Activated CD4-positive, alpha-beta memory T cell treated with anti-CD3 and anti-CD28 coated beads for 36 hours (primary cell): ENCODE measurements around the gene MYL6B. TPM values are rescaled to one million over a fixed set of nuclear protein-coding genes. Genes with fewer than 3 reads are reported as not detected.

Source experiments
- CTCF ChIA-PET: fragments of 350-600 bp; sonication (Branson Sonifier 250); formaldehyde crosslinking; loops from one replicate; lab custom pipeline; 2021; ENCODE audit warnings: antibody characterized with exemption, inconsistent platforms; lab: Charles Lee
- POLR2A ChIA-PET: fragments of 350-600 bp; sonication (Branson Sonifier 250); formaldehyde crosslinking; loops from one replicate; lab custom pipeline; 2021; ENCODE audit warnings: antibody characterized with exemption; lab: Charles Lee
- DNase-seq: peaks from one replicate; pipeline ENCODE4 v3.0.0-alpha.2; 2020
- H3K27ac Mint-ChIP-seq: one replicate; pipeline ENCODE4 v1.8.0; 2021; ENCODE audit warnings: mixed read lengths
- H3K27me3 Mint-ChIP-seq: one replicate; pipeline ENCODE4 v1.8.0; 2021; ENCODE audit warnings: mixed read lengths
- H3K36me3 Mint-ChIP-seq: one replicate; pipeline ENCODE4 v1.8.0; 2021; ENCODE audit warnings: mixed read lengths
- H3K4me1 Mint-ChIP-seq: one replicate; pipeline ENCODE4 v1.8.0; 2021; ENCODE audit warnings: low read depth, mixed read lengths
- H3K4me3 Mint-ChIP-seq: one replicate; pipeline ENCODE4 v1.8.0; 2021; ENCODE audit warnings: mild to moderate bottlenecking, mixed read lengths
- H3K9me3 Mint-ChIP-seq: one replicate; pipeline ENCODE4 v1.8.0; 2021; ENCODE audit warnings: mixed read lengths
- intact Hi-C: fragments of 100-400 bp; cut with micrococcal nuclease; formaldehyde crosslinking; loops from one replicate; pipeline ENCODE4 v1.15.1; 2023
- total RNA-seq, 2 experiments: library from RNA; stranded (reverse); gene quantifications; one replicate each; pipeline ENCODE4 v1.2.3, GENCODE V29; 2021

Gene MYL6B
- total RNA-seq = 10 to 100 TPM; 63.8 to 70.8 TPM

DNA sequence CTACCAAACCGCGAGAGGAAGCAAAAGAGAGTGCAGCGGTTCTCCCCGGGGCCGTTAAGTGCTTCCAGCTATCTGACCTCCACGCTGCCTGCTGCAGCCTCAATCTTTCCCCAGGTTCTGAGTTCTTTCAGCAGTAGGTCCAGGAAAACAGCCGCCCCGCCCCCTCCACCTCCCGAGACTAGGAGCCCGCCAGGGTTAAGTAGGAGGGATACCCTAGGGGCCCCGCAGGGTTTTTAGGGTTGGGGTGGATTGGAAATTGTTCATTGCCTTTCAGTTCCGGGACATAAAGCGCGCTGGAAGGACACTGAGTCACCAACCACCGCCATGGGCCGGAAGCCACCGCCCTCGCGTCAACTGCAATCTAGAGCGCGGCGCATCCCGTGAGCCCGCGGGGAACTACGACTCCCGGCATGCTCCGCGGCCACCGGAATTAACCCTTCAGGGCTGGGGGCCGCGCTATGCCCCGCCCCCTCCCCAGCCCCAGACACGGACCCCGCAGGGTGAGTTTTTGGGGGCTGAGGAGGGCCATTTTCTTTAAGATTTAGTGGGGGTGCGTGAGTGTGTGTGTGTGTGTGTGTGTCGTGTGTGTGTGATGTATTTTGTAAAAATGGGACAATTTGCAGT lies at the start of gene MYL6B:
Gene MYL6B (plus strand): TSS at position 456 of the 624 bp plus-strand sequence. CDS start 1,332 bp downstream, outside the sequence.
- intact Hi-C loops = loop anchor here (1.0 to 2.0 kb wide), 7 partner anchors 8 to 221 kb away; partner anchors contain the start of genes DGKA, PA2G4, SMARCC2 and ZC3H10
- Mint-ChIP-seq H3K27me3 (no peaks in the 10 kb centered on the region), H3K27ac (peak within 1 kb of the TSS; percentile 96), H3K36me3 (peaks cover 8% of the 10 kb centered on the region), H3K4me1 (peaks cover 32% of the 10 kb centered on the region), H3K4me3 (peak within 1 kb of the TSS; percentile 78), H3K9me3 (no peaks in the 10 kb centered on the region)
- POLR2A ChIA-PET = interaction anchor here (0.8 to 1.5 kb wide), 7 partner anchors 9 to 70 kb away, joined by 3 to 15 read pairs (median 6); partner anchors contain the start of genes ESYT1 and ZC3H10
- DNase-seq = peak; percentile 97
- CTCF ChIA-PET = interaction anchor here (0.7 to 4.6 kb wide), 15 partner anchors 9 to 477 kb away, joined by 3 to 54 read pairs (median 3); partner anchors contain the start of genes ESYT1, ORMDL2, PA2G4 and RNF41

DNA sequence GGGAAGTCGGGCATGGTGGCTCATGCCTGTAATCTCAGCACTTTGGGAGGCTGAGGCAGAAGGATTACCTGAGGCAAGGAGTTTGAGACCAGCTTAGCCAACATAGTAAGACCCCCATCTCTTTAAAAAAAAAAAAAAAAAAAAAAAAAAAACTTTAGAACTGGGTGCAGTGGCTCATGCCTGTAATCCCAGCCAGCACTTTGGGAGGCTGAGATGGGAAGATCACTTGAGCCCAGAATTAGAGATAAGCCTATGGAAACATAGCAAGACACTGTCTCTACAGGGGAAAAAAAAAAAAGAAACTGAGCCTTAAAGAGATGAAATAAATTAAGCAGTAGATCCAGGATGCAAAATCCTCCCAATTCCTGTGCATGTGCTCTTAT lies 49.7 kb upstream of the MYL6B start:
- H3K27ac Mint-ChIP-seq = peak overlapping the region; percentile 97
- ChIA-PET CTCF (interaction anchor here (0.7 to 4.9 kb wide), 8 partner anchors 15 to 106 kb away, joined by 3 to 60 read pairs (median 14); partner anchors contain the start of genes ERBB3, ESYT1, RPL41 and SMARCC2), POLR2A (interaction anchor here (1.1 to 6.1 kb wide), 8 partner anchors 10 to 129 kb away, joined by 3 to 101 read pairs (median 10); partner anchors contain the start of genes ERBB3, RAB5B, RPL41 and ZC3H10)
- no peaks in the 10 kb centered on the region for H3K9me3 Mint-ChIP-seq
- peaks cover 34% of the 10 kb centered on the region for H3K4me1 Mint-ChIP-seq
- DNase-seq = no peak
- H3K27me3 Mint-ChIP-seq = no peaks in the 10 kb centered on the region
- H3K36me3 Mint-ChIP-seq = peaks cover 32% of the 10 kb centered on the region
- intact Hi-C loops = loop anchor here (5.0 to 10.0 kb wide), 3 partner anchors 105 to 1118 kb away; partner anchors contain the start of genes ORMDL2, SARNP, SUOX and TESPA1
- H3K4me3 Mint-ChIP-seq = peak overlapping the region; percentile 100

GRCh38 chr12:56103066-56103711 lies 49.2 kb upstream of the MYL6B start:
- Mint-ChIP-seq H3K36me3 (peaks cover 37% of the 10 kb centered on the region), H3K9me3 (no peaks in the 10 kb centered on the region), H3K27me3 (no peaks in the 10 kb centered on the region), H3K4me1 (peaks cover 34% of the 10 kb centered on the region), H3K27ac (peak overlapping the region; percentile 97), H3K4me3 (peak overlapping the region; percentile 100)
- CTCF ChIA-PET = interaction anchor here (0.7 to 4.9 kb wide), 12 partner anchors 14 to 531 kb away, joined by 3 to 60 read pairs (median 6); partner anchors contain the start of genes DGKA, ERBB3, ESYT1 and RNF41
- intact Hi-C loops = loop anchor here (5.0 to 10.0 kb wide), 3 partner anchors 106 to 1118 kb away; partner anchors contain the start of genes ORMDL2, SARNP, SUOX and TESPA1
- POLR2A ChIA-PET = interaction anchor here (0.9 to 6.1 kb wide), 15 partner anchors 10 to 365 kb away, joined by 3 to 101 read pairs (median 5); partner anchors contain the start of genes CNPY2, ERBB3, MYL6 and ORMDL2
- DNase-seq = peak; percentile 19

DNA sequence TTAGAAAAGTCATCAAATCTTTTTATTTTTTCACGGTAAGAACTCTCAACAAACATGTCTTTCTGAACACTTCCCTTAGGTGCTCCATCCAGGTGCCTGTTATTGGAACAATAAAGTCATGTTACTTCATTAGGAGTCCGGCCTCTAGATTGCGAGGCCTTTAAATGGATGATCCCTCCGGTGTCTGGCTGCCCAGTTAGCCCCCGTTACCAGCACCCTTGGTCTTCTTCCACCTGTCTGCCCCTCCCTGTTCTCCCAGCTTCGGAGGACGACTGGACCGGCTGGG lies 48.6 kb upstream of the MYL6B start:
- Mint-ChIP-seq H3K27ac (peak overlapping the region; percentile 97), H3K4me3 (peak overlapping the region; percentile 100), H3K36me3 (peaks cover 43% of the 10 kb centered on the region), H3K4me1 (peaks cover 34% of the 10 kb centered on the region), H3K9me3 (no peaks in the 10 kb centered on the region), H3K27me3 (no peaks in the 10 kb centered on the region)
- DNase-seq = no peak
- CTCF ChIA-PET = interaction anchor here (0.8 to 4.9 kb wide), 15 partner anchors 14 to 533 kb away, joined by 3 to 60 read pairs (median 7); partner anchors contain the start of genes DGKA, ERBB3, ESYT1 and MYL6B
- POLR2A ChIA-PET = interaction anchor here (0.7 to 6.1 kb wide), 18 partner anchors 9 to 365 kb away, joined by 3 to 101 read pairs (median 5); partner anchors contain the start of genes CNPY2, DNAJC14, ERBB3 and MYL6
- intact Hi-C loops = loop anchor here (1.0 to 10.0 kb wide), 11 partner anchors 13 to 1119 kb away; partner anchors contain the start of genes DGKA, ESYT1, MYL6B and ORMDL2

DNA sequence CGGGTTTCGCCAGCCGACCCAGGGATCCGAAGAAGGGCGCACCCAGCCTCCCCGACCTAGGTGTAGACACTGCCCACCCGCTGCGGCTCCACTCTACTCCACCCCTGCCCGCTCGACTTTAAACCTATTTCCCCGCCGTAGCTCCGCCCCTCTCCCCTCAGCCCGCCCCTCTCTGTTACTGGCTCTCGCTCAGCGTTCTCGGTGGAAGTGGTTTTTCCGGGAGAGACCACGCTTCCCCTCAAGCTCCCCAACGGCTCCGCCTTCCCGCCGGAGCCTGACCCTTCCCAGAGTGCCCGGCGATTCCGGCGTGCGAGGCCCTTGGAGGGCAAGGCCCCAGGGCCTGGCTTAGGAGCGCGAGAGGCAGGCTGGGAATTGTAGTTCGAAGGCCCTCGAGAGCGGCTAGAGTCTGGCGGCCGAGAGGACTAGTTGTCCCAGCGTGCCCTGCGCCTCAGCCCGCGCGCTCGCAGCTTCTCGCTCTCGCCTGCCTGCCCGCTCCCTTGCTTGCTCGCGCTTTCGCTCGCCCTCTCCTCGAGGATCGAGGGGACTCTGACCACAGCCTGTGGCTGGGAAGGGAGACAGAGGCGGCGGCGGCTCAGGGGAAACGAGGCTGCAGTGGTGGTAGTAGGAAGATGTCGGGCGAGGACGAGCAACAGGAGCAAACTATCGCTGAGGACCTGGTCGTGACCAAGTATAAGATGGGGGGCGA lies 48.1 kb upstream of the MYL6B start, which contains the start of gene PA2G4:
Gene PA2G4 (plus strand): TSS at position 451 of the 706 bp plus-strand sequence. CDS start 179 bp downstream, at position 630.
- CTCF ChIA-PET = interaction anchor here (0.7 to 4.9 kb wide), 21 partner anchors 13 to 585 kb away, joined by 3 to 60 read pairs (median 6); partner anchors contain the start of genes DGKA, ERBB3, ESYT1 and MYL6B
- no peaks in the 10 kb centered on the region for H3K9me3 Mint-ChIP-seq

GRCh38 chr12:56104815-56105608 lies 47.4 kb upstream of the MYL6B start:
- Mint-ChIP-seq H3K9me3 (no peaks in the 10 kb centered on the region), H3K27me3 (no peaks in the 10 kb centered on the region), H3K36me3 (peaks cover 52% of the 10 kb centered on the region), H3K4me3 (peak overlapping the region; percentile 100), H3K27ac (peak overlapping the region; percentile 97), H3K4me1 (peaks cover 34% of the 10 kb centered on the region)
- intact Hi-C loops = loop anchor here (1.0 to 10.0 kb wide), 11 partner anchors 11 to 1120 kb away; partner anchors contain the start of genes DGKA, ESYT1, MYL6B and ORMDL2
- peak; percentile 42 for DNase-seq
- ChIA-PET CTCF (interaction anchor here (0.6 to 4.9 kb wide), 19 partner anchors 9 to 584 kb away, joined by 3 to 60 read pairs (median 4); partner anchors contain the start of genes ERBB3, MYL6B, RNF41 and RPL41), POLR2A (interaction anchor here (0.8 to 6.1 kb wide), 15 partner anchors 13 to 367 kb away, joined by 3 to 101 read pairs (median 6); partner anchors contain the start of genes DNAJC14, ERBB3, ESYT1 and MYL6)

More for the DNA sequence above, 48.1 kb upstream of the MYL6B start, which contains the start of gene PA2G4:
- peak within 1 kb of the TSS; percentile 97 for H3K27ac Mint-ChIP-seq
- H3K27me3 Mint-ChIP-seq = no peaks in the 10 kb centered on the region
- peaks cover 46% of the 10 kb centered on the region for H3K36me3 Mint-ChIP-seq
- DNase-seq = peak; percentile 99
- peaks cover 34% of the 10 kb centered on the region for H3K4me1 Mint-ChIP-seq
- intact Hi-C loops = loop anchor here (1.0 to 10.0 kb wide), 11 partner anchors 12 to 1119 kb away; partner anchors contain the start of genes DGKA, ESYT1, MYL6B and ORMDL2
- H3K4me3 Mint-ChIP-seq = peak within 1 kb of the TSS; percentile 100
- POLR2A ChIA-PET = interaction anchor here (0.7 to 6.1 kb wide), 22 partner anchors 9 to 366 kb away, joined by 3 to 101 read pairs (median 5); partner anchors contain the start of genes CNPY2, DNAJC14, ERBB3 and ESYT1

GRCh38 chr12:56105609-56105902 lies 46.8 kb upstream of the MYL6B start:
- intact Hi-C loops = loop anchor here (2.0 to 10.0 kb wide), 2 partner anchors 175 to 1121 kb away; partner anchors contain the start of genes DGKA and TESPA1
- POLR2A ChIA-PET = interaction anchor here (1.3 to 6.1 kb wide), 6 partner anchors 12 to 276 kb away, joined by 4 to 101 read pairs (median 10); partner anchors contain the start of genes DNAJC14, ERBB3, RAB5B and RPL41
- Mint-ChIP-seq H3K27me3 (no peaks in the 10 kb centered on the region), H3K27ac (peak overlapping the region; percentile 97), H3K4me1 (peaks cover 34% of the 10 kb centered on the region), H3K36me3 (peaks cover 58% of the 10 kb centered on the region), H3K4me3 (peak overlapping the region; percentile 100), H3K9me3 (no peaks in the 10 kb centered on the region)
- CTCF ChIA-PET = interaction anchor here (0.6 to 4.9 kb wide), 9 partner anchors 8 to 345 kb away, joined by 3 to 60 read pairs (median 4); partner anchors contain the start of genes RPL41, SUOX and ZC3H10
- no peak for DNase-seq

DNA sequence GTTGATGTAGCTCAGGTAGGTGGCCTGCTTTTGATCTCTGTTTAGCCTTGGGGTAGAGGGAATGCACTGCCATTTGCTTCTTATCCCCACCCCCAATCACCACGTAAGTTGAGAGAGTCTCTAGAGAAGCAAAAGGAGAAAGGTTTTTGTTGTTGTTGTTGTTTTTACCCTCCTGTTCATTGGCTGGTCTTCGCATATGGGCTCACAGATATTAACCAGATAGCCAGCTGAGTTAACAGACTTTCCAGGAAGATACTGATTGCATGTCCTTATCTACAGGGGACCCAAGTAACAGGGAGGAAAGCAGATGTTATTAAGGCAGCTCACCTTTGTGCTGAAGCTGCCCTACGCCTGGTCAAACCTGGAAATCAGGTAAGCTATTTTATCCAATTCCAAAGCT lies 45.1 kb upstream of the MYL6B start:
- no peaks in the 10 kb centered on the region for H3K27me3 Mint-ChIP-seq
- POLR2A ChIA-PET = interaction anchor here (0.8 to 6.1 kb wide), 4 partner anchors 10 to 179 kb away, joined by 3 to 101 read pairs (median 4); partner anchors contain the start of genes RPL41 and ZC3H10
- intact Hi-C loops = loop anchor here (10.0 kb wide), 1 partner anchor 1122 kb away; the partner anchor contains the start of gene TESPA1

DNA sequence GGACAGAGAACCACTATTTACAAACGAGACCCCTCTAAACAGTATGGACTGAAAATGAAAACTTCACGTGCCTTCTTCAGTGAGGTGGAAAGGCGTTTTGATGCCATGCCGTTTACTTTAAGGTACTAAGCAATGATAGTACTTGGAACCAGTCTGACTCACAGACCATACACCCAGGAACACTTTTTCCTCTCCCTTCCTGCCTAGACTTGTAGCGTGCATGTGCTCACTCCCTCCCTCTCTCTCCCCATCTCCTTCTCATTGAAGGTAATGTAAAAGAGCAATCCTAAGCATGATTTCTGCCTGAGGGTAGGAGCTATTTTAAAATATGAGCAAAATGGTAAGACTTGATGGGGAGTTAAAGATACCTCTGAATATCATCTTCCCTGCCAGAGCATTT lies 41.8 kb upstream of the MYL6B start:
- ChIA-PET CTCF (interaction anchor here (0.9 kb wide), 1 partner anchor 16 kb away, joined by 3 read pairs; no protein-coding TSS in a partner anchor), POLR2A (interaction anchor here (0.6 kb wide), 1 partner anchor 116 kb away, joined by 4 read pairs; no protein-coding TSS in a partner anchor)
- no peak overlapping the region for H3K4me3 Mint-ChIP-seq
- peaks cover 77% of the 10 kb centered on the region for H3K36me3 Mint-ChIP-seq
- intact Hi-C loops = no loop called here
- peak overlapping the region; percentile 21 for H3K27ac Mint-ChIP-seq
- H3K9me3 Mint-ChIP-seq = no peaks in the 10 kb centered on the region
- no peaks in the 10 kb centered on the region for H3K27me3 Mint-ChIP-seq
- DNase-seq = no peak
- peaks cover 18% of the 10 kb centered on the region for H3K4me1 Mint-ChIP-seq

More for the DNA sequence above, 45.1 kb upstream of the MYL6B start:
- no peak for DNase-seq
- CTCF ChIA-PET = interaction anchor here (1.1 to 1.9 kb wide), 3 partner anchors 11 to 111 kb away, joined by 4 to 8 read pairs (median 4); partner anchors contain the start of gene ZC3H10
- H3K36me3 Mint-ChIP-seq = peaks cover 70% of the 10 kb centered on the region
- peaks cover 29% of the 10 kb centered on the region for H3K4me1 Mint-ChIP-seq
- no peaks in the 10 kb centered on the region for H3K9me3 Mint-ChIP-seq
- peak overlapping the region; percentile 53 for H3K27ac Mint-ChIP-seq
- no peak overlapping the region for H3K4me3 Mint-ChIP-seq
